HG02678 (cell line): Measurements from ENCODE around the gene NGLY1.

Experiments
- ATAC-seq: cut with Tn5 transposase; IDR thresholded peaks from one replicate; pipeline ENCODE4 v1.9.1; 2021; ENCODE audit warnings: mild to moderate bottlenecking, moderate library complexity; ENCODE audit not compliant: unreplicated experiment

NGLY1 gene

DNA sequence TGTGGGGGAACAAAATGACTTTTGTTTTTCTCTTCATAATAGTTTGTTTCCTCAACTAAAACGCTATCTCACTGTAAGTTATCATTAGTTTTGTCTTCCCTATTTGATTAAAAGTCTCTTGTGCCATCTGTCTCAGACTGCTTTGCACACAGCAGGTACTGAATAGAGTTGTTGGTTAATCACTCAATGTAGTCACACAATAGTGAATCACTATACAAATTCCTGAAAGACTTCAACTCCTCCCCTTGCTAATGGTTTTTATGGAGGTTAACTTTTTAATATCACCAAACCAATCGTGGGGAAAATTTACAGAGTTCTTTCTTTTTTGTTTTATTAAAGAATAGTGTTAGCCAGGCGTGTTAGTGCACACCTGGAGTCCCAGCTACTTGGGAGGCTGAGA lies 2.6 kb upstream of the NGLY1 start:
- ATAC-seq: no peak

- ATAC-seq: no peak
These were observed 1.7 kb upstream of the NGLY1 start for GRCh38 chr3:25784971-25785370.

DNA sequence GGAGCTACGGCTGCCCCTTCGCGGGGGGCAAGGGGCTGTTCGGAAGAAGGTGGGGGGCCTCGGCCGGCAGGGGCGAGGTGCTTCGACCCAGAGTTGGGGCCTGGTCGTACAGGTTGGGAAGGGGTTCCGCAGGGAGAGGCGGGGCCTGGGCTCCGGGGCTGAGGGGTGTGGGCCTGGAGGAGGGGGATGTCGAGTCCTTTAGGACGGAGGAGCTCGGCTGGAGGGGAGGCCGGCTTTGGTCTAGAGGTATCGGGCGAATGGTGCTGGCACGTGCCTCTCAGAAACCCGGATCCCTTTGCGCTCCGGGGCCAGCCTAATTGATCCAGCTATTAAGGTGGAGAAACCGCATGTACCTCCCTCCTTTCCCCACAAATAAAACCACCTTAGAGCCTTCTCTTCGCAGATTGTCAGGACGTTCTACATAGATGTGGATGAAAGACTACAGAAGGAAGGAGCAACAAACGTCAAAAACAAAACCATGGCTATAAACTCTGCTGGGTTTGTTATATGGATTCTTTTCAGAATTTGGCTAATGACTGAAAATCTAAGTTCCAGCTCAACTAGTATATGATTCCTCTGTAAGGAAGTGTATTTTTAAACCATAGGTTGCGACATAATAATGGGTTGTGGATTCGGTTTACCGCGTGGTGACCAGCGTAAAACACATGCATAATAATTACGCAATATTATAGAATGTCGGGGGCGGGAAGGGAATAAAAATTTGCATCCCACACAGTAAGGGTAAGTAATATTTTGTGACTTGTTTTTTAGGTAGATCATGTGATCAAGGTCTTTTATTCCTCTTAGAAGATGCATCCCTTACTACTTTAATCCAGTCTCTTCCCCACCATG lies 644 bp upstream of the NGLY1 start:
- peak; percentile 32 for ATAC-seq

DNA sequence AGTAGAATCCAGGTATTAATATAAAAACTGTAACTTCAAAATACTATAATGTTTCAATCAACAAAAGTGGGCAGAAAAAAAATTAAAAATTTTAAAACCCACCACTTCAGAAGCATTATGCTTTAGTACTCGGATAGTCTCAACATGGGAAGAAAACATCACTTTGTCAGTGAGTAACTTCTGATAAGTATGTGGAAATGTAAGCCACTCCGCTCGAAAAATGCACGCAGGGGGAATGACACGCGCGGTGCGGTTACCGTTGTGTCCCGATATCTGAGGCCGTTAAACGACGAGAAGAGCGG lies 656 bp downstream of the NGLY1 start:
- no peak for ATAC-seq

GRCh38 chr3:25781758-25782594 lies 1.3 kb downstream of the NGLY1 start:
- ATAC-seq: peak; percentile 51

DNA sequence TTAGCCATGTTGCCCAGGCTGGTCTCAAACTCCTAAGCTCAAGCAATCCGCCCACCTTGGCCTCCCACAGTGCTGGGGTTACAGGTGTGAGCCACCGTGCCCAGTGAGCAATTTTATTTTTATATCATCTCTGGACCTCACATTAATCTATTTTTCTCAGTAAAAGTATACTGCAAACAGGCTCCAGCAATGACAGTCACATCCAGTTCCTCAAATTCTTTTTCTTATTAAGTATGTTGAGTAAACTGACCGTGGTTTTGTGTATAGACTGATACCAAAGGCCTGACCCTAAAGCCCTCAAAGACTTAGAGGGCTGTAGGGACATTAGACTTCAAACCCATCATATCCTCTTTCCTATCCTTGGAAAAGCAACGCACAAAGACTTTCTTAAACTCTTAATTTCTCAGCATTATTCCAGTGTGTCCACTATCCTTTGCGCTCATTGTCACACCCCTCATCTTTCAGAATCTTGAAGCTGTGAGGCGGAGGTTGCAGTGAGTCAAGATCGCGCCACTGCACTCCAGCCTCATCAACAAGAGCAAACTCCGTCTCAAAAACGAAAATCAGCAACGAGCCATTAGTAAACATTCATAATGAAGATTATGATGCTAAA lies 2.0 kb downstream of the NGLY1 start:
- no peak for ATAC-seq

- ATAC-seq: no peak
These were observed 2.6 kb downstream of the NGLY1 start for GRCh38 chr3:25780618-25781017.

DNA sequence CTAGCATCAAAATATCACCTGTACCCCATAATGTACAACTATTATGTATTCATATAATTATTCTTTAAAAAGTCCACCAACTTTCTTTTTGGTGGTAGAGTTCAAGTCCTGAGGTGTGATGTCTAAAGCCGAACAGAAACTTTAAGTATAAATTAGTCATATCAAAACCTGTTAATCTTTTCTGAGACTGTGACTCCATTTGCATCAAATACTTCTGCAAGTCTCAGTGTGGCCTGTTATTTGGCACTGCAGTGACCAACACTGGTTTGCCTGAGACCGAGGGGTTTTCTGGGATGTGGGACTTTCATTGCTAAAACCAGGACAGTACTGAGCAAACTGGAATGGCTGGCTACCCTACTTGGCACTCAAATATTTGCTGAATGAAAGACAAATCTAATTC lies 7.3 kb downstream of the NGLY1 start:
- ATAC-seq: peak; percentile 62

GRCh38 chr3:25768851-25769250 lies 14.4 kb downstream of the NGLY1 start:
- peak; percentile 94 for ATAC-seq

DNA sequence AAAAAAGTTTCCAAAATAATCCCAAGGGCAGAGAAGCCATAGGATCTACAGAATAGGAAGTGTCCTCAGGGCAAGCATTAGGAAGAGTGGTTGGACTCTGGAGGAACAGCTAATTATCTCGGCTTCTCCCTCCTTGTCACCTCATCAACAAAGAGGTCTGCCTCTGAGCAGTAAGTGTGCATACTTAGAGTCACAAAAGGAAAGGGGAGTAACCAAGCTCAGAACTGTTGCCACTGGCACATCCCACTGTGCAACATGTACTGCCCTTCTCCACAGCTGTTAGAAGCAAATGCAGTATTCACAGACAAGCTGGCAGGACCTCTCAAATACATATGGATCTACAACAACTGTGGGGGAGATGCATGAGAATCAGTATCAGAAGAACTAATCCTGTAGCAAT lies 31.5 kb downstream of the NGLY1 start:
- ATAC-seq: no peak

GRCh38 chr3:25751048-25751447 lies 32.2 kb downstream of the NGLY1 start:
- no peak for ATAC-seq

GRCh38 chr3:25749031-25749581 lies 34.1 kb downstream of the NGLY1 start:
- ATAC-seq: no peak

DNA sequence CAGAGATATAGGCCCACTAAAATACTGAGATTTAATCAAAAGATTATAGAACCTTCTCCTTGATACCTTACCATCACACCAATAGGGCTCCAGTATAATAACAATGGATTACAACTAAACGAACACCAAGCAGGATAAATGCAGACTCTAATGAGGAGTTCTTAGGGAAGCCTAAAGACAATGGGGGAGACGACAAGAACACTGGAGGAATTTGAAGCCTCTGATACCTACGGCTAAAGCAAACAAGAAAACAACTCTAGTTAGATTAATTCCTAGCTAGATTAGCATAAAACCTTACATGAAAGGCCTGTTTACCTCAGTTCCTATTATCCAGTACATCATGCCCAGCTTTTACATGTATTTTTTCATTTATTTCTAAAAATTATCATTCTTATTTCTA lies 35.1 kb downstream of the NGLY1 start:
- no peak for ATAC-seq

DNA sequence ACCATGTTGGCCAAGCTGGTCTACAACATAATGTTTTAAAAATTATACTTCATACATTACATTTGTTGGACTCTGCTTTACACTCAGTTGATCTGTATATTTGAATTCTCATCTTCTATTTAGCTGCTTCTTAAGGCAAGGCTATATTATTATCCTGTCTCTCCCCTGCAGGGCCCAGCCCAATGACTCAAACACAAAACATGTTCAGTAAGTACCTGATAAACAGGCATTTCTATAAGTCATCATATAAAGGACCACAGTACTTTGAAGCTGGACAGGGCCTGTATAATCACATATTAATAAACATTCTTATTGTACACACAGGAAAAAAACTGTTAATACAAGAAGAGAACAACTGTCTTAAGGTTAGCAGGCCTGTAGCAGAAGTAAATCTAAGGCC lies 36.2 kb downstream of the NGLY1 start:
- ATAC-seq: no peak

GRCh38 chr3:25744470-25744869 lies 38.8 kb downstream of the NGLY1 start:
- ATAC-seq: no peak

DNA sequence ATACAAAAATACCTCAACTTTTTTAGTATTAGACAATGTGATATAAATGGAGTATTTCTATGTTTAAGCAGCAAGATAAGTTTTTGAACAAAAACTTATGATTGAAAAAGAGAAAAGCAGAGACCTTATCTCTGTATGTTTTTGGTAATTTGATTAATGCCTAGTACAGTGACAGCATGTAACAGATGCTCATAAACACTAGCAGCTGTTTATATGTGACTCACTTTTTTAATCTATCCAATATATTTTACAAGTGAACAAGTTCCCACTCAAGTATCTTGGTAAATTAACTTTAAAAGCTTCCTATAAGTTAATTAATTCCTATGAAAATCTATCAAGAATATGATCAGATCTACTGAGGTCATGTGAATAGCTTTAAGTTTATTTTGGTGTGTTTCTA lies 55.1 kb downstream of the NGLY1 start:
- ATAC-seq: no peak

DNA sequence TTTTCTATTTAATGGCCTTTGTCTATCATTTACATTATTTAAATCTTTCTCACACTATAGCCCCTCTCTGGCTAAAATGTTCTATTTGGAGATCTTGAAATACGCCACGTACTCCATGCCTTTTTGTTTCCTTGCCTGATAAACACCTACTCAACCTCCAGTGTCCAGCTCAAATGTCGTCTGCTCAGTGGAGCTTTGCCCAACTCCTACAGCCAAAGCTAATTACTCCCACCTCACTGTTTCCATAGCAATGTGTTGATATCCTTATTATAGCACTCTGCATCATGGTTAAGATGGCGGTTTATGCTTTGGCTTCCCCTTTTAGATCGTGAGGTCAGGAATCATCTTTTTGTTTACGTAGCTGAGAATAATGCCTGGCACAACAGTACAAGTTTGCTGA lies 55.9 kb downstream of the NGLY1 start:
- no peak for ATAC-seq

DNA sequence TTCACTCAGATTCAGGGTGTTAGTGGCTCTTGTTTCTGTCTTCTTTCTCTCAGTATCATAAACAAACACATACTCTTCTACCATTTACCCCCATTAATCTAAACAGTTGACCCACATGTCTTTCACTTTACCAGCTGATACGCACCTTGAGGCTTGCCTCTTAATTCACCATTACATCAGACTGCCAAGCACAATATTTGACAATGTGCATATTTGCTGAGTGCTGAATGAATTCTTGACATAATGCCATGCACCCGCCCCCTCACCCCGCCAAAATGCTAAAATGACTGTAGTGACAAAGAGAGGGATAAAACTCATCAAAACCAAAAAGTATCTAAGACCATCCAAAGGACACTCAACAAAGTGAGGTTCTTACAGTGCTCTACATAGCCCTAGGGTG lies 57.4 kb downstream of the NGLY1 start:
- no peak for ATAC-seq

- no peak for ATAC-seq
These were observed 58.1 kb downstream of the NGLY1 start for GRCh38 chr3:25724948-25725645.

GRCh38 chr3:25723802-25724201 lies 59.4 kb downstream of the NGLY1 start:
- ATAC-seq: peak; percentile 84

DNA sequence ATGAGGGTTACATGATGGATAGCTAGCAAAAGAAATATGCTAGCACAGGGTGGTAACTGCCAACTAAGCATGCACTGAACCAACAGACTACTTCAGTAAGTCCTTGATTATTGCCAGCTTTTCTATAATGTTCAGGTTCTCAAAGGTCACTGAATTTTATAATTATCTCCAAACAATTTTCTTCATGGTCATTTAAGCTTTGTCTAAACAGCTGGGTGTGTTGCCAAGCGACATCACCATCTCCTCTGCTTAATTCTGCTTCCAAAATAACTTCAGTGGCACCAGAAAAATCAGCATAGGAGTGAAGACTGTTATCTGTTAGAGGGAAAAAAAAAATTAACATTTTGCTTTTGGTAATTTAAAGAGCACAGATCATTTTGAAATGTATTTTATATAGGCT lies 63.9 kb downstream of the NGLY1 start:
- no peak for ATAC-seq
